Panc1 (cell line): Measurements from ENCODE around the gene APBB2. TPM values are rescaled to one million over a fixed set of nuclear protein-coding genes. Genes with fewer than 3 reads are reported as not detected.

Source experiments
- ATAC-seq: fragments of 200-7000 bp; cut with Tn5 transposase; 2 replicates; pipeline ENCODE4 v1.9.1; 2020; ENCODE audit warnings: mild to moderate bottlenecking, moderate library complexity
- BruUV-seq: library from RNA; stranded (reverse); fragments of 400-500 nt; replicated peaks from 2 replicates; lab custom pipeline; 2021; lab: Mats Ljungman, UMichigan
- CTCF ChIA-PET: fragments of 300-600 bp; sonication (Branson Sonifier 250); formaldehyde crosslinking; loops from one replicate; lab custom pipeline; 2022; ENCODE audit warnings: antibody characterized with exemption; lab: Charles Lee
- POLR2A ChIA-PET: fragments of 300-600 bp; sonication (Branson Sonifier 250); formaldehyde crosslinking; loops from one replicate; lab custom pipeline; 2022; ENCODE audit warnings: antibody characterized with exemption; lab: Charles Lee
- DNase-seq: peaks from one replicate; pipeline ENCODE4 v3.0.0-alpha.2; 2010; ENCODE audit warnings: low read depth, low spot score
- H3K27ac ChIP-seq: 2 replicates; pipeline ENCODE4 v1.5.1; 2011; ENCODE audit warnings: mild to moderate bottlenecking, low read length, inconsistent platforms
- H3K27me3 ChIP-seq: fragments of 200-500 bp; sonication (Bioruptor generic); 2 replicates; pipeline ENCODE4 v1.6.0; 2014; ENCODE audit warnings: low read length, inconsistent platforms; ENCODE audit not compliant: control insufficient read depth, insufficient read depth
- H3K36me3 ChIP-seq: fragments of 200-500 bp; sonication (Bioruptor generic); 2 replicates; pipeline ENCODE4 v1.5.1; 2014; ENCODE audit warnings: inconsistent platforms, mild to moderate bottlenecking, low read length, moderate library complexity; ENCODE audit not compliant: control insufficient read depth, insufficient read depth
- H3K4me1 ChIP-seq: 2 replicates; pipeline ENCODE4 v1.5.1; 2011; ENCODE audit warnings: inconsistent platforms, mild to moderate bottlenecking, low read length, moderate library complexity; ENCODE audit not compliant: control insufficient read depth, insufficient read depth
- H3K4me3 ChIP-seq, 2 experiments: 2 replicates each; pipeline ENCODE4 v1.5.1; 2011 to 2012; ENCODE audit warnings: low read depth in 2 of 2, low read length in 2 of 2, mild to moderate bottlenecking in 2 of 2, inconsistent platforms in 1 of 2, moderate library complexity in 1 of 2
- H3K9me3 ChIP-seq: fragments of 200-500 bp; sonication (Bioruptor generic); 2 replicates; pipeline ENCODE4 v1.5.1; 2014; ENCODE audit warnings: low read depth, mild to moderate bottlenecking, inconsistent platforms, low read length, moderate library complexity; ENCODE audit not compliant: control insufficient read depth, insufficient read depth
- POLR2AphosphoS5 ChIP-seq: IDR thresholded peaks from 2 replicates; pipeline ENCODE4 v1.6.1; 2012; ENCODE audit warnings: mild to moderate bottlenecking, low read depth, low read length, moderate library complexity
- SIN3A ChIP-seq: IDR thresholded peaks from 2 replicates; pipeline ENCODE4 v1.6.1; 2012; ENCODE audit warnings: low read depth, mild to moderate bottlenecking, low read length, moderate library complexity, borderline replicate concordance; ENCODE audit not compliant: insufficient read depth
- TCF7L2 ChIP-seq: IDR thresholded peaks from 2 replicates; pipeline ENCODE4 v1.6.1; 2011; ENCODE audit warnings: mild to moderate bottlenecking, low read depth, low read length, inconsistent platforms
- in situ Hi-C: cut with HindIII; loops from 2 replicates; pipeline ENCODE4 v1.10.0; 2016; ENCODE audit warnings: low sequenced_read_pairs, low pct_unique_long_range_greater_than_20kb
- intact Hi-C: fragments of 100-400 bp; cut with micrococcal nuclease; formaldehyde crosslinking; loops from one replicate; pipeline ENCODE4 v1.10.0; 2022; ENCODE audit not compliant: unreplicated experiment
- total RNA-seq: library from RNA; stranded (reverse); gene quantifications from one replicate; pipeline ENCODE4 v1.2.1, GENCODE V29; 2021; ENCODE audit not compliant: unreplicated experiment
- TF ChIP-seq, protein P1 (sequence below), 2 experiments: IDR thresholded peaks; 2 replicates each; pipeline ENCODE4 v1.6.1; 2011 to 2012; ENCODE audit warnings: low read depth in 2 of 2, control low read depth in 1 of 2, low read length in 1 of 2, mild to moderate bottlenecking in 1 of 2, moderate library complexity in 1 of 2; ENCODE audit not compliant: insufficient read depth in 1 of 2
- TF ChIP-seq, protein P2 (sequence below): fragments of 450-650 bp; IDR thresholded peaks from 2 replicates; pipeline ENCODE4 v1.5.1; 2017; ENCODE audit warnings: mild to moderate bottlenecking

The APBB2 gene
- total RNA-seq, 1 experiment from 2014 or later, result 27.1 TPM

DNA sequence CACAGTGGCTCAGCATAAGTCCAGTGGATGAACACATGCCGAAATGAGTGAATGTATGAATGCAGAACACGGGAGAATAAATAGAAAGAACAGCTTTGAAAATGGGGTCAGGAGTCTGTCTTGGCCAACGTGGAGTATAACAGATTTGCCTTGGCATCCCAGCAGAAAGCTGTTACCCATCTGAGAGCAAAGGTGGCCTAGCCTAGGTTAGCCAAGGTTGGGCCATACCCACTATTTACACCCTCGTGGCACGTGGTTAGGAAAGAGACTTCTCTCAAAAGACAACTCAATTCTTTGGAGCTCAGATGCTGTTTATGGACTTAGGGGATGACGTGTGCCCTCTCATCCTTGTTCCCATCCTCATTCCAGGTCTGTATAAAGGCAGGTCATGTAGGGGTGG, 337.3 kb downstream of the APBB2 start:
- ChIA-PET CTCF (no interaction called here), POLR2A (no interaction called here)
- TF ChIP-seq SIN3A (no peak), TCF7L2 (no peak), POLR2AphosphoS5 (no peak)
- TF ChIP-seq, protein P1, sequence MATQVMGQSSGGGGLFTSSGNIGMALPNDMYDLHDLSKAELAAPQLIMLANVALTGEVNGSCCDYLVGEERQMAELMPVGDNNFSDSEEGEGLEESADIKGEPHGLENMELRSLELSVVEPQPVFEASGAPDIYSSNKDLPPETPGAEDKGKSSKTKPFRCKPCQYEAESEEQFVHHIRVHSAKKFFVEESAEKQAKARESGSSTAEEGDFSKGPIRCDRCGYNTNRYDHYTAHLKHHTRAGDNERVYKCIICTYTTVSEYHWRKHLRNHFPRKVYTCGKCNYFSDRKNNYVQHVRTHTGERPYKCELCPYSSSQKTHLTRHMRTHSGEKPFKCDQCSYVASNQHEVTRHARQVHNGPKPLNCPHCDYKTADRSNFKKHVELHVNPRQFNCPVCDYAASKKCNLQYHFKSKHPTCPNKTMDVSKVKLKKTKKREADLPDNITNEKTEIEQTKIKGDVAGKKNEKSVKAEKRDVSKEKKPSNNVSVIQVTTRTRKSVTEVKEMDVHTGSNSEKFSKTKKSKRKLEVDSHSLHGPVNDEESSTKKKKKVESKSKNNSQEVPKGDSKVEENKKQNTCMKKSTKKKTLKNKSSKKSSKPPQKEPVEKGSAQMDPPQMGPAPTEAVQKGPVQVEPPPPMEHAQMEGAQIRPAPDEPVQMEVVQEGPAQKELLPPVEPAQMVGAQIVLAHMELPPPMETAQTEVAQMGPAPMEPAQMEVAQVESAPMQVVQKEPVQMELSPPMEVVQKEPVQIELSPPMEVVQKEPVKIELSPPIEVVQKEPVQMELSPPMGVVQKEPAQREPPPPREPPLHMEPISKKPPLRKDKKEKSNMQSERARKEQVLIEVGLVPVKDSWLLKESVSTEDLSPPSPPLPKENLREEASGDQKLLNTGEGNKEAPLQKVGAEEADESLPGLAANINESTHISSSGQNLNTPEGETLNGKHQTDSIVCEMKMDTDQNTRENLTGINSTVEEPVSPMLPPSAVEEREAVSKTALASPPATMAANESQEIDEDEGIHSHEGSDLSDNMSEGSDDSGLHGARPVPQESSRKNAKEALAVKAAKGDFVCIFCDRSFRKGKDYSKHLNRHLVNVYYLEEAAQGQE (IDR thresholded peaks at IDR 0.05; ENCODE audit: insufficient read depth in 1 of 2, low read depth in 2 of 2, low read length in 1 of 2), result no peak
- TF ChIP-seq, protein P2, sequence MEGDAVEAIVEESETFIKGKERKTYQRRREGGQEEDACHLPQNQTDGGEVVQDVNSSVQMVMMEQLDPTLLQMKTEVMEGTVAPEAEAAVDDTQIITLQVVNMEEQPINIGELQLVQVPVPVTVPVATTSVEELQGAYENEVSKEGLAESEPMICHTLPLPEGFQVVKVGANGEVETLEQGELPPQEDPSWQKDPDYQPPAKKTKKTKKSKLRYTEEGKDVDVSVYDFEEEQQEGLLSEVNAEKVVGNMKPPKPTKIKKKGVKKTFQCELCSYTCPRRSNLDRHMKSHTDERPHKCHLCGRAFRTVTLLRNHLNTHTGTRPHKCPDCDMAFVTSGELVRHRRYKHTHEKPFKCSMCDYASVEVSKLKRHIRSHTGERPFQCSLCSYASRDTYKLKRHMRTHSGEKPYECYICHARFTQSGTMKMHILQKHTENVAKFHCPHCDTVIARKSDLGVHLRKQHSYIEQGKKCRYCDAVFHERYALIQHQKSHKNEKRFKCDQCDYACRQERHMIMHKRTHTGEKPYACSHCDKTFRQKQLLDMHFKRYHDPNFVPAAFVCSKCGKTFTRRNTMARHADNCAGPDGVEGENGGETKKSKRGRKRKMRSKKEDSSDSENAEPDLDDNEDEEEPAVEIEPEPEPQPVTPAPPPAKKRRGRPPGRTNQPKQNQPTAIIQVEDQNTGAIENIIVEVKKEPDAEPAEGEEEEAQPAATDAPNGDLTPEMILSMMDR, result no peak
- ATAC-seq (no peak), DNase-seq (no peak)
- intact Hi-C loops, result no loop called here
- in situ Hi-C loops, result no loop called here
- H3K9me3 ChIP-seq, result no peaks in the 10 kb centered on the region
- no peaks in the 10 kb centered on the region for H3K36me3 ChIP-seq
- no peaks in the 10 kb centered on the region for H3K4me1 ChIP-seq
- H3K4me3 ChIP-seq, result no peak overlapping the region
- BruUV-seq, result no TSS peak
- no peak overlapping the region for H3K27ac ChIP-seq
- no peaks in the 10 kb centered on the region for H3K27me3 ChIP-seq

DNA sequence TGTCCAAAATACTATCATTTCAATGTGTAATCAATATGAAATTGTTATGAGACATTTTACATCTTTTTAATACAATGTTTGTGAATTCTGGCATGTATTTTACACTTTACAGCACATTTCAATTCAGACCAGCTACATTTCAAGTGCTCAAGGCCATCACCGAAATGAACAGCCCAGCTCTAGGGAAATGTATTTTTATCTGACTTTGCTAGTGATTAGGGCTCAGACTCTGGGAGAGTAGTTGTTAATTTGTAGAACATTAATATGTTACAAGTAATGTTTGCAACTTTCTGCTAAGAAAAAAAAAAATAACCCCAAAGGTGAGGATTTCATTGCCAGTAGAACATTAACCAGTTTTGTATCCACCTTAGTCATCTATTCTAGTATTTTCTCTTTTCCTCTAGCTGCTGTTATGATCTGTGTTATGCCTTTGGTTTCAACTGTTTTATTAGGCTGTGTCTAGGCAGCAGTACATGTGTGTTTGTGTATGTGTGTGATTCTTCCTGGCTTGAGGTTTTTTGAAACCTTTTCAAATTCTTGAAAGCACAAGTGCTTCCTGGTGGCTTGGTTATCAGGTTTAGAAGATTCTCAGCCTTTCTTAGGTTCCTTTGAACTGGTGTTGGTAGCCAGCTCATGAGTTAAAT, 338.7 kb downstream of the APBB2 start:
- BruUV-seq, result no TSS peak
- ATAC-seq (no peak), DNase-seq (no peak)
- no peaks in the 10 kb centered on the region for H3K36me3 ChIP-seq
- H3K27me3 ChIP-seq, result no peaks in the 10 kb centered on the region
- H3K4me3 ChIP-seq, result no peak overlapping the region
- POLR2A ChIA-PET, result interaction anchor here (0.7 kb wide), 1 partner anchor 60 kb away, joined by 3 read pairs; no protein-coding TSS in a partner anchor
- in situ Hi-C loops, result no loop called here
- CTCF ChIA-PET, result no interaction called here
- no peak for TF ChIP-seq TCF7L2
- no peak for TF ChIP-seq POLR2AphosphoS5
- TF ChIP-seq SIN3A, result no peak
- TF ChIP-seq, protein P1 (IDR thresholded peaks at IDR 0.05; ENCODE audit: insufficient read depth in 1 of 2, low read depth in 2 of 2, low read length in 1 of 2), result no peak
- TF ChIP-seq, protein P2, result no peak
- H3K4me1 ChIP-seq, result no peaks in the 10 kb centered on the region
- intact Hi-C loops, result no loop called here
- H3K27ac ChIP-seq, result no peak overlapping the region
- H3K9me3 ChIP-seq, result no peaks in the 10 kb centered on the region
